ENCODE results near the gene GRB2. TPM values are rescaled to one million over a fixed set of nuclear protein-coding genes. Genes with fewer than 3 reads are reported as not detected.
A peak's percentile ranks its signal among the peaks of the same experiment; 100 is the strongest.
"Not testable (repeated sequence)": the region's sequence is repeated elsewhere in the genome, so short reads cannot be mapped to it uniquely, and the experiment has no call there.

Gene GRB2
- total RNA-seq, 1 experiment from 2014 or later = 106 TPM

- Histone ChIP-seq H3K9ac (ENCODE audit: low read length) (no peak overlapping the region), H3K4me1 (ENCODE audit: low read length) (peaks cover 73% of the 10 kb centered on the region), H3K4me2 (ENCODE audit: low read depth, low read length, poor library complexity, severe bottlenecking) (no peak overlapping the region), H3K27ac (ENCODE audit: low read length) (no peak overlapping the region), H3K4me3 (ENCODE audit: low read length) (no peak overlapping the region), H3K9me2 (replicated peaks; ENCODE audit: insufficient read depth, low read length) (no peaks in the 10 kb centered on the region), H3K36me3 (ENCODE audit: insufficient read depth, low read length) (peaks cover 13% of the 10 kb centered on the region), H3K9me3 (ENCODE audit: low read length) (no peaks in the 10 kb centered on the region), H4K20me1 (ENCODE audit: insufficient read depth, low read depth, low read length) (peaks cover 17% of the 10 kb centered on the region), H3K79me2 (ENCODE audit: low read length) (peaks cover 98% of the 10 kb centered on the region), H3K27me3 (ENCODE audit: low read length) (no peaks in the 10 kb centered on the region), H2AFZ (ENCODE audit: low read length) (no peak overlapping the region)
- no peak for DNase-seq
These were observed 32.2 kb downstream of the GRB2 start for GRCh38 chr17:75373280-75373679.

- no peaks in the 10 kb centered on the region for H3K9me3 ChIP-seq (ENCODE audit: low read length)
- no peak overlapping the region for H3K4me3 ChIP-seq (ENCODE audit: low read length)
- peaks cover 12% of the 10 kb centered on the region for H4K20me1 ChIP-seq (ENCODE audit: insufficient read depth, low read depth, low read length)
- H3K9me2 ChIP-seq (replicated peaks; ENCODE audit: insufficient read depth, low read length) = no peaks in the 10 kb centered on the region
- peaks cover 9% of the 10 kb centered on the region for H3K36me3 ChIP-seq (ENCODE audit: insufficient read depth, low read length)
- H3K79me2 ChIP-seq (ENCODE audit: low read length) = peaks cover 98% of the 10 kb centered on the region
- H3K27ac ChIP-seq (ENCODE audit: low read length) = peak overlapping the region; percentile 48
- H3K4me2 ChIP-seq (ENCODE audit: low read depth, low read length, poor library complexity, severe bottlenecking) = peak overlapping the region; percentile 45
- peaks cover 78% of the 10 kb centered on the region for H3K4me1 ChIP-seq (ENCODE audit: low read length)
- H3K9ac ChIP-seq (ENCODE audit: low read length) = 0 out of 2 replicates have a peak overlapping the region, but pooled peaks have one; percentile 0
- DNase-seq = no peak
- H2AFZ ChIP-seq (ENCODE audit: low read length) = no peak overlapping the region
- H3K27me3 ChIP-seq (ENCODE audit: low read length) = no peaks in the 10 kb centered on the region
These were observed 33.5 kb downstream of the GRB2 start for GRCh38 chr17:75371981-75372380.

- H2AFZ ChIP-seq (ENCODE audit: low read length) = no peak overlapping the region
- peak overlapping the region; percentile 45 for H3K4me2 ChIP-seq (ENCODE audit: low read depth, low read length, poor library complexity, severe bottlenecking)
- H3K9me2 ChIP-seq (replicated peaks; ENCODE audit: insufficient read depth, low read length) = no peaks in the 10 kb centered on the region
- peak; percentile 70 for DNase-seq
- peak overlapping the region; percentile 48 for H3K27ac ChIP-seq (ENCODE audit: low read length)
- H3K9me3 ChIP-seq (ENCODE audit: low read length) = no peaks in the 10 kb centered on the region
- H3K27me3 ChIP-seq (ENCODE audit: low read length) = no peaks in the 10 kb centered on the region
- H3K9ac ChIP-seq (ENCODE audit: low read length) = no peak overlapping the region
- H3K79me2 ChIP-seq (ENCODE audit: low read length) = peaks cover 98% of the 10 kb centered on the region
- peaks cover 78% of the 10 kb centered on the region for H3K4me1 ChIP-seq (ENCODE audit: low read length)
- H3K36me3 ChIP-seq (ENCODE audit: insufficient read depth, low read length) = peaks cover 9% of the 10 kb centered on the region; the same call in 1 of the 2 replicates
- peaks cover 9% of the 10 kb centered on the region; the same call in 1 of the 2 replicates for H4K20me1 ChIP-seq (ENCODE audit: insufficient read depth, low read depth, low read length)
- no peak overlapping the region for H3K4me3 ChIP-seq (ENCODE audit: low read length)
These were observed 34.1 kb downstream of the GRB2 start for GRCh38 chr17:75371339-75371738.

GRCh38 chr17:75370286-75370915, 35.1 kb downstream of the GRB2 start:
- H3K36me3 ChIP-seq (ENCODE audit: insufficient read depth, low read length) = peaks cover 8% of the 10 kb centered on the region; the same call in 1 of the 2 replicates

GRCh38 chr17:75367838-75368789, 37.4 kb downstream of the GRB2 start:
- not testable (repeated sequence) for H3K4me3 ChIP-seq (ENCODE audit: low read length); H2AFZ ChIP-seq (ENCODE audit: low read length); H3K27me3 ChIP-seq (ENCODE audit: low read length); DNase-seq; H3K9ac ChIP-seq (ENCODE audit: low read length); H3K4me2 ChIP-seq (ENCODE audit: low read depth, low read length, poor library complexity, severe bottlenecking); H3K9me3 ChIP-seq (ENCODE audit: low read length); H3K36me3 ChIP-seq (ENCODE audit: insufficient read depth, low read length); H3K27ac ChIP-seq (ENCODE audit: low read length); H3K9me2 ChIP-seq (replicated peaks; ENCODE audit: insufficient read depth, low read length)
- Histone ChIP-seq H4K20me1 (ENCODE audit: insufficient read depth, low read depth, low read length) (peaks cover 13% of the 10 kb centered on the region; the same call in 1 of the 2 replicates), H3K79me2 (ENCODE audit: low read length) (peaks cover 100% of the 10 kb centered on the region), H3K4me1 (ENCODE audit: low read length) (peaks cover 93% of the 10 kb centered on the region)

More at GRCh38 chr17:75370286-75370915, 35.1 kb downstream of the GRB2 start:
- peaks cover 9% of the 10 kb centered on the region; the same call in 1 of the 2 replicates for H4K20me1 ChIP-seq (ENCODE audit: insufficient read depth, low read depth, low read length)
- no peak overlapping the region for H3K9ac ChIP-seq (ENCODE audit: low read length)
- no peaks in the 10 kb centered on the region for H3K9me2 ChIP-seq (replicated peaks; ENCODE audit: insufficient read depth, low read length)
- DNase-seq = no peak
- no peak overlapping the region for H2AFZ ChIP-seq (ENCODE audit: low read length)
- H3K79me2 ChIP-seq (ENCODE audit: low read length) = peaks cover 100% of the 10 kb centered on the region
- H3K4me2 ChIP-seq (ENCODE audit: low read depth, low read length, poor library complexity, severe bottlenecking) = no peak overlapping the region
- peaks cover 87% of the 10 kb centered on the region for H3K4me1 ChIP-seq (ENCODE audit: low read length)
- H3K27me3 ChIP-seq (ENCODE audit: low read length) = no peaks in the 10 kb centered on the region
- no peaks in the 10 kb centered on the region for H3K9me3 ChIP-seq (ENCODE audit: low read length)
- H3K4me3 ChIP-seq (ENCODE audit: low read length) = no peak overlapping the region
- H3K27ac ChIP-seq (ENCODE audit: low read length) = no peak overlapping the region

GRCh38 chr17:75367312-75367711, 38.2 kb downstream of the GRB2 start:
- Histone ChIP-seq H3K9ac (ENCODE audit: low read length) (no peak overlapping the region), H3K4me1 (ENCODE audit: low read length) (peaks cover 93% of the 10 kb centered on the region)

GRCh38 chr17:75366432-75366831, 39.0 kb downstream of the GRB2 start:
- peaks cover 93% of the 10 kb centered on the region for H3K4me1 ChIP-seq (ENCODE audit: low read length)
- no peak overlapping the region; the same call in 1 of the 2 replicates for H3K27ac ChIP-seq (ENCODE audit: low read length)
- H3K36me3 ChIP-seq (ENCODE audit: insufficient read depth, low read length) = no peaks in the 10 kb centered on the region
- no peak for DNase-seq
- H3K9me2 ChIP-seq (replicated peaks; ENCODE audit: insufficient read depth, low read length) = no peaks in the 10 kb centered on the region
- H3K9me3 ChIP-seq (ENCODE audit: low read length) = no peaks in the 10 kb centered on the region
- H3K4me3 ChIP-seq (ENCODE audit: low read length) = no peak overlapping the region
- peak overlapping the region; percentile 26 for H3K4me2 ChIP-seq (ENCODE audit: low read depth, low read length, poor library complexity, severe bottlenecking)
- peaks cover 100% of the 10 kb centered on the region for H3K79me2 ChIP-seq (ENCODE audit: low read length)
- H2AFZ ChIP-seq (ENCODE audit: low read length) = no peak overlapping the region
- no peaks in the 10 kb centered on the region for H3K27me3 ChIP-seq (ENCODE audit: low read length)
- H3K9ac ChIP-seq (ENCODE audit: low read length) = no peak overlapping the region
- H4K20me1 ChIP-seq (ENCODE audit: insufficient read depth, low read depth, low read length) = 0 out of 2 replicates have a peak, but pooled peaks cover 8% of the 10 kb centered on the region

More at GRCh38 chr17:75367312-75367711, 38.2 kb downstream of the GRB2 start:
- Histone ChIP-seq H4K20me1 (ENCODE audit: insufficient read depth, low read depth, low read length) (peaks cover 12% of the 10 kb centered on the region; the same call in 1 of the 2 replicates), H3K9me3 (ENCODE audit: low read length) (no peaks in the 10 kb centered on the region), H3K36me3 (ENCODE audit: insufficient read depth, low read length) (no peaks in the 10 kb centered on the region), H3K4me3 (ENCODE audit: low read length) (no peak overlapping the region), H3K9me2 (replicated peaks; ENCODE audit: insufficient read depth, low read length) (no peaks in the 10 kb centered on the region), H3K4me2 (ENCODE audit: low read depth, low read length, poor library complexity, severe bottlenecking) (no peak overlapping the region), H3K79me2 (ENCODE audit: low read length) (peaks cover 100% of the 10 kb centered on the region), H3K27me3 (ENCODE audit: low read length) (no peaks in the 10 kb centered on the region), H2AFZ (ENCODE audit: low read length) (no peak overlapping the region), H3K27ac (ENCODE audit: low read length) (no peak overlapping the region)
- no peak for DNase-seq

GRCh38 chr17:75365931-75366275, 39.6 kb downstream of the GRB2 start:
- no peaks in the 10 kb centered on the region for H3K9me3 ChIP-seq (ENCODE audit: low read length)
- H3K27ac ChIP-seq (ENCODE audit: low read length) = peak overlapping the region; percentile 39
- no peaks in the 10 kb centered on the region for H3K9me2 ChIP-seq (replicated peaks; ENCODE audit: insufficient read depth, low read length)
- peak overlapping the region; percentile 26 for H3K4me2 ChIP-seq (ENCODE audit: low read depth, low read length, poor library complexity, severe bottlenecking)
- H3K79me2 ChIP-seq (ENCODE audit: low read length) = peaks cover 100% of the 10 kb centered on the region
- DNase-seq = no peak
- no peak overlapping the region for H2AFZ ChIP-seq (ENCODE audit: low read length)
- no peak overlapping the region for H3K9ac ChIP-seq (ENCODE audit: low read length)
- no peaks in the 10 kb centered on the region for H3K27me3 ChIP-seq (ENCODE audit: low read length)
- H3K4me3 ChIP-seq (ENCODE audit: low read length) = no peak overlapping the region
- H4K20me1 ChIP-seq (ENCODE audit: insufficient read depth, low read depth, low read length) = 0 out of 2 replicates have a peak, but pooled peaks cover 8% of the 10 kb centered on the region
- H3K4me1 ChIP-seq (ENCODE audit: low read length) = peaks cover 94% of the 10 kb centered on the region
- H3K36me3 ChIP-seq (ENCODE audit: insufficient read depth, low read length) = no peaks in the 10 kb centered on the region

Measured in Karpas-422 (cell line).